HG03565 (cell line): ENCODE measurements around the gene FBRSL1.

ENCODE experiments used
- ATAC-seq: cut with Tn5 transposase; IDR thresholded peaks from one replicate; pipeline ENCODE4 v1.9.1; 2021; ENCODE audit warnings: mild to moderate bottlenecking, moderate library complexity; ENCODE audit not compliant: unreplicated experiment

The FBRSL1 gene

DNA sequence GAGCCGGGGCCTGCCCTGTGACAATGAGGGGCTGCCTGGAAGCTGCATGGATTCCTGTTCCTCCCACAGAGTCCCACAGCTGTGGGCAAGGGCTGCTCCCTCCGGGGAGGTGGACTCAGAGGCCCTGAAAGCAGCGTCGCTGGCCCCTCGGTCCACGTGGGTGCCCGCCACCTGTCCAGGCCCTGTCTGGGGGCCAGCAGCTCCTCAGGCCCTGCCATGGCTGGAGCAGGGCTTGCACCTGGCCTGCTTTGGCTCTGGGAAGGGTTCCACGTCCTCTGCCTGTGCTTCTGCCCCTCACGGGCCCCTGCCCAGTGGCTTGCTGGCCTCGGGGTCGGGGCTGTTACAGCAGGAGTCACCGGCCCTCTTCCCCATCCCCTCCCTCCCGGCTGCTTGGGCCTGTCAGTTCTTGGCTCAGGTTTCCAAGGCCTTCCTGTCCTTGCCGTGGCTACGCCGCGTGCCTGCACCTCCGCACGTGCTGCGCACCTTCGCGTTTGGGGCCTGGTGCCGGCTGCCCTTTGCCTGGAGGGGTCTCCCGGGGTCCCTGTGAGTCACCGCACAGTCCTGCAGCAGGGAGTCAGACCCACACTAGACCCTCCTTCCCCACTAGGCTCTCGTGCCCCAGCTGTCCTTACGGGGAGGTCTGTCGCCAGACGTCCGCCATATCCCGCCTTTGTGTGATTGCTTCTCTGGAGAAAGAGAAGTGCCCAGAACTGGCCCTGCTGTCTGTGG lies 5.8 kb downstream of the FBRSL1 start:
- no peak for ATAC-seq

DNA sequence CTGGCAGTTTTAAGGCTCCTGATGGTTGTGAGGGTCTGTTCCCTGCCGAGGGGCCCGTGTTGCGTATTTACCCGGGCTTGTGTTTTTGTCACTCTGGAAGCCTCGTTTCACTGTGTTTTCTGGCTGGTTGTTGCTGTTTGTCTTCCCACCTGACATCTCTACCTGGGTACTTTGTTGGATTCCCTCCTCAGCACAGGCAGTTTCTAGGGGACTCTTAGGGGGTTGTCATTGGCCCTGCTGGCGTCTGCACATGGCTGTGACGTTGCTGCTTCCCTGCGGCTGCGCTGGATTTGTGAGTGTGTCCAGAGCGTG lies 6.4 kb downstream of the FBRSL1 start:
- no peak for ATAC-seq

DNA sequence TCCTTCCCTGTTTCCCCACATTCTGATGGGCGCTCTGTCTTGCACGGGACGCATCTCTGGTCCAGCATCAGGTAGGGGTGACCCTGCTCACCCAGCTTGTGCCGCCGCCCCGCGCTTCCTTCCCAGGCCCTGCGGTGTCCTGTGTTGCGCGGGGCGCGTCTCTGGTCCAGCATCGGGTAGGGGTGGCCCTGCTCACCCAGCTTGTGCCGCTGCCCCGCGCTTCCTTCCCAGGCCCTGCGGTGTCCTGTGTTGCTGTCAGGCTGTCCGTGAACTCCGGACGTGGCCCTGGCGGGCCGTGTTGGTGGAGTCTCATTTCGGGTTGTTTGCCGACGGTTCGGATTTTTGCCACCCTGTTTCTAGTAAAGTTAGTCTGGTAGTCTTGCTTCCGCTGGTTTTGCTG lies 6.8 kb downstream of the FBRSL1 start:
- no peak for ATAC-seq

DNA sequence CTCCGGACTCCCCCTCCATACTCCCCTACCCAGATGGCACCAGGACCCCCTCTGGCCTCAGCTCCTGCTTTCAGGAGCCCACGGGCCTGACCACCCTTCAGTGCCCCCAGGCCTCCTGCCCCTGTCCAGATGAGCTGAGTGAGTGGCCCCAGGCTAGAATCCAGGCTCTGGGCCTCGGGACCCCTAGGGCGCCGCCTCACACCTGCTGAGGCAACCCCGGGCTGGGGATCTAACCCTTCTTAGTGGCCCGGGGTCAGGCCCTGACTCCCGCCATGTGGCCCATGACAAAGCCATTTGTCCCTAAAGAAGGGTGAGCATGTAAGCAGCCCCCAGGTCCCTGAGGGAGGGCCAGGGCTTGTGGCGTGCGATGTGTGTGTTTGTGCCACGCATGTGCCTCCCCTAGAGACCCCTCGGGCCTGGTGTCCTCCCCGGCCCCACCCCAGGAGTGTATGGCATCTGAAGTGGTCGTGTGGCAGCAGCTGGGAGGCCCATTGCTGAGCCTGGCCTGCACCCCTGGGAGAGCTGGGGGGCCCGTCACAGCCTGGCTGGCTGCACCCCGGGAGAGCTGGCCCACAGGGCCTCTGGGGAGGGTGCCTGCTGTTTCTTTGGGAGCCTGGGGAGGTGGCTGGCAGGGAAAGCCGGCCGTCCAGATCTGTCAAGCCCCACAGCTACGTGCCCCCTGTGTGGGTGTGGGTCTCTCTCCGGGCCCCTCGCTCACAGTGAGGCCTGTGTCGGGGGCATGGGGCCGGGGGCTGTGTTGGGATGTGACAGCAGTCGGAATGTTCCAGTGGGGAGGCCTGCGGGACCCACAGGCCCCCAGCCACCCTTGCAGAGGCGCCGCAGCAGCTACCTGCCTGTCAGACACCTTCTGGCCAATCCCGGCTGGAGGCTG lies 7.8 kb downstream of the FBRSL1 start:
- no peak for ATAC-seq

DNA sequence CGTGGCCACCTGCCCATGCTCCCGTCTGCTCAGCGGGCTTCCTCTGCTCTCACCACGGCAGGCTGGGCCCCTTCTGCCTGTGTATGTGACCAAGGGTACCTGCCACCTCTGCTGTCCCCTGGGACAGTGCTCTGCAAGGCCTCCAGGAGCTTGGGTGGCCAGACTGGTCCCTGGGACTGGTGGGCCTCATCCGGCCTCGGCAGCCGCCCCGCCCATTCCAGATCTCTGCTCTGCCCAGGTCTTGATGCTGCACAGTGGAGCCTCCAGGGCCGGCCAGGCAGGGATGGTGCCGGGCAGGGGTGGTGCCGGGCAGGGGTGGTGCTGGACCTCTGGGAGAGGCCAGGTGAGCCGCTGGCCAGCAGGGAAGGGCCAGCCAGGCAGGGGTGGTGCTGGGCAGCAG lies 9.0 kb downstream of the FBRSL1 start:
- ATAC-seq, result no peak

DNA sequence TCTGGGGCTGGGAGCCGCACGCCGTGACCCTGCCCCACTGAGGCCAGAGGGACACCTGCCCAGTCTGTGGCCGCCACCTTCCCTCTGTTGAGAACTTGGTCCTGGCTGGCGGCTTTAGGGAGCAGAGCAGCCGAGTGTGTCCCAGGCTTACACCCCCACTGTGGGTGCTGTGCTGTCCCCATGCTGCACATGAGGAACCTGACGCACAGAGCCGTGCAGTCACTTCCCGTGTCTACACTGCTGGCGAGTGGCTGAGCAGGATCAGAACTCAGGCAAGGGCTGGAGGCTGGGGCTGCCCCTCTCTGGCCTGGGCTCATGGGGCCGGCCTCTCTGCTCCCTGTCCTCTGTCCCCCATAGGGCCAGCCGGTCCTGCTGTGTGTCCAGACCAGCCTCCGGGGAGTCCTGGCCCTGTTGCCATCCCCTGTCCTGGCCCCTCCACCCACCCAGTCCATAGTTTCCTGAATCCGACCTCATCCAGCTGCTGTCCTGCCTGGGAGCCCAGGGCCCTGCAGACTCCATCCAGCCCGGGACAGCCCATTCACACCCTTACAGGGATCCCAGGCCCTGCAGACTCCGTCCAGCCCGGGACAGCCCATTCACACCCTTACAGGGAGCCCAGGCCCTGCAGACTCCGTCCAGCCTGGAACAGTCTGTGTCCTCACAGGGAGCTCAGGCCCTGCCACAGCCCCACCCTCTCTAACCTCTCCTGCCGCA lies 10.3 kb downstream of the FBRSL1 start:
- no peak for ATAC-seq

DNA sequence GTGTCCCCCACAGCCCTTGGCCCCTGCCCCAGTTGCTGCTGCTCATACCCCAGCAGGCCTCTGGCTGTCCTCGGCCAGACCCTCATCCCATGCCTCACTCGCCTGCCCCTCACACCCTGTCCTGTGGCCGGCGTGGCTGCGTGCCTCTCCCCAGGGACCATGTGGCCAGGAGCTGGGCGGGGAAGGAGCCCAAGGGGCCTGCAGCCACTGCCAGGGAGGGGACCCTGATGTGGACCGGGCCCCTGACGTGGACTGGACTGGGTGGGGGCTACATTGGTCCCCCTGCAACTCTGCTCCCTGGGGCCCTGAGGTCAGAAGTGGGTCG lies 10.9 kb downstream of the FBRSL1 start:
- ATAC-seq, result no peak

DNA sequence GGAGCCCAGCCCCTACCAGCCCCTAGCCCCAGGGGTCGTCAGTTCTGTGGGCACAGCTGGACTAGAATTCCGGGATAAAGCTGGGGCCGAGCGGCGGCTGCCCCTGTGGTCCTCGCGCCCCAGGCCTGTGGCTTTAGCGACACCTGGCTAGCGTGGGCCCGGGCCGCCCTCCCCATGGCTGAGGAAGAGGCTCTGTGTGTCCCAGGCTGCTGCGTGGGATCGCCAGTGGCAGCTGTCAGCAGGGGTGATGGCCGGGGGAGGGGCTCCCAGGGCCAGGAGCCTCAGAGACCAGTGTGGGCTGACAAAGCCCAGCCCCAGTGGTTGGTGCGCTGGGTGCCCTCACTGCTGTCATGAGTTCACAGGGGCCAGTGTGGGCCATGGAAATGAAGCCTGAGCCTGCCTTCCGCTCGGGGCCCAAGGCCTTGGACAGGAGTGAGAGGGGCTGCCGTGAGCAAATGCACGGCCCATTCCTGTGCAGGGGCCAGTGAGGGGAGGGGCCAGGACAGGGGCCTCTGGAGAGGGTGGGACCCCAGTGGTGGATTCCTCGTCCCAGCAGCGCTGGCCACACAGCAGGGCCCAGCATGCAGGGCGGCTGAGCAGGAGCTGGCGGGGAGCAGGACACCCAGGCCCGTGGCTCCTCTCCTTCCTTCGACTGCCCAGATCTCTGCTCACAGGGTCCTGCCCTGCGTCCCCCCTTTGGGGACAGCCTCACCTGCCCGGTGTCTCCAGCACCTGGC lies 11.4 kb downstream of the FBRSL1 start:
- no peak for ATAC-seq

DNA sequence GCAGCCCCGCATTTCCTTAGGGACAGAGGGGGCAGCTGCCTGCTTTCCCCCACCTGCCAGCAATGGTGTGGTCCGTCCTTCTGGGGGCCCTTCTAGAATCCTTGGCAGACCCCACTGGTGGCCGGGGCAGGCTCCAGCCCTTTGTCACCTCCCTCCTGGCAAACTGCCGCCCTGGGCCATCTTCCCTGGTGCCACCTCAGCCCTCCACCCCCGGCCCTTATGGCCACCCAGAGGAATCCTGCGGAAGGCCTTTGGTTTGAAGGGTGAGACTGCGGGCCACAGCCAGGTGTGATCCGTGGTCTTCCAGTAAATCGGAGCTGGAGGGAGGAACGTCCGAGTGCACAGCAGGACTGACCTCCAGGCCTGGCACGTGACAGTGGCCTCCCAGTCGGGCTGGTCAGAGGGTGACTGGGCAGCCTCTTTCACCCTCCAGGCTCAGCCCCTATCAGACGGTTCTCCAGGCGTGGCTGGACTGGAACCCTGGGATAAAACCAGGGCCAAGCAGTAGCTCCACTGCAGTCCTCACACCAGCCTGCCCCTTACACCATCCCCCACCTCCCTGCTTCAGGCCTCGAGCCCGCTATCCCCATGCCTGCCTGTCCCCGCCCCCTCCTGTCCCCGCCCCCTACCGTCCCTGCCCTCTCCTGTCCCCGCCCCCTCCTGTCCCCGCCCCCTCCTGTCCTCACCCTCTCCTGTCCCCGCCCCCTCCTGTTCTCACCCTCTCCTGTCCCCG lies 12.4 kb downstream of the FBRSL1 start:
- no peak for ATAC-seq

DNA sequence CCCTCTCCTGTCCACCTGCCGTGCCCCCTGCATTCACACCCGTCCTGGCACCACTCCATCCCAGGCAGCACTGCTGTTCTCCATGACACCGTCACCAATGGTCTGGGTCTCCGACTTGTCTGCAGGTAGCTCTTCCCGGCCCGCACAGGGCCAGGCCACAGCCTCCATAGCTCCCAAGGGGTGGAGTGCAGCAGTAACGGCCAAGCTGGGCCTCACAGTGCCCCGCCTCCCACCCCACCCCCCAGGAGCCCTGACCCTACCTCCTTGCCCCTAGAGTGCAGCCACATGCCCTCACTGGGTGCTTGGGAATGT lies 12.9 kb downstream of the FBRSL1 start:
- no peak for ATAC-seq

DNA sequence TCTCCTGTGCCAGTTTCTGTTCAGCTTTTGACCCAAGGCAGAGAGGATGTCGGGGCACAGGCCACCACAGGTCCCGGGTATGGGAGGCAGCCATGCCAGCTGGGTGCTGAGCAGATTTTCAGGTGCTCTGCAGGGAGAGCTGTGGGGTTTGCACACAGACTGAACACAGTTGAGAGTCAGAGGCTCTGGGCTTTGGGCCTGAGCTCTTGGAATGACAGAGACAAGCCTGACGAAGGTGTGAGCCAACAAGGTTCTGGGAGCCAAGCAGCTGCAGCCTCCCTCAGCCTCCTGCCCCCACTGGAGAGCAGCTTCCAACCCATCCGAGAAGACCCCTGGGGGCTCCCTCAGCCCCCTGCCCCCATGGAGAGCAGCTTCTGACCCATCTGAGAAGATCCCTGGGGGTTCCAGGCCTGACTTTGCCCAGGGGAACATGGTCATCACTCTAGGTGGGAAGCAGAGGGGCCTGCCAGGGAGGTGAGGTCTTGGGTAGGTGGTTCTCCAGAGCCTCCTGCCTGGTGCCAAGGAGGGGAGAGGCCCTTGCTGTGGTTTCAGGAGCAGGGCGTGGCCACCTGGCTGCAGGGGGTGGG lies 13.8 kb downstream of the FBRSL1 start:
- ATAC-seq, result no peak

DNA sequence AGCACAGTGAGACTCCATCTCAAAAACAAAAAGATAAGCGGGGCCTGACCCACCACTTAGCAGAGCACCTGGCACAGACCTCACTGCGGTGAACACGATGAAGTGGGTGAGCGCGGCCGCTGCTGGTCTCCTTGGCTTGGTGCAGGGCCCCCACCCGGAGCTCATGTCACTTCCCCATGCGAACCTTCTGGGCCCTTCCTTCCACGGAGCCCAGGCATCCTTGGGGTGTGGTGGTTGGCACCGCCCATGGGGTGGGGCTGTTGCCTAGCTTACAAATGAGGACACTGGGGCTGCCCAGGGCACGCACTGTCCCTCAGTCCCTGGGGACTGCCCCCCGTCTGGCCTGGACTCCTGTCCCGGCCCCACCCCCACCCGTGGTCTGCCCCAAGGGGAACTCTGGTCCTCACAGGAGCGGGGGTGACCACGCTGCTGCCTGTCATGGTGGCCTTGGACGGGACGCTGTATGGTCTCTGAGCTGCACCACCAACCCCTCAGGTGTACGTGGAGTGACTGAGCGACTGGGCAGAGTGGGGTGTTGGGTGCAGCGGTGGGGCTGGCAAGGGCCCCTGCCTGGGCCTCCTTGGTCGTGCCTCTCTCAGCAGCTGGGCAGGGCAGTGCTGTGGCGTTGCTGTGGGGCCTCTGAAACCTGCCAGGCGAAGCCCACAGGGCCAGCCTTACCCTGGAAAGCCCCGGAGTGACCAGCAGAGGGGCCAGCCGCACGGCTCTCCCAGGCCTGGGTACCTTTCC lies 15.3 kb downstream of the FBRSL1 start:
- no peak for ATAC-seq

DNA sequence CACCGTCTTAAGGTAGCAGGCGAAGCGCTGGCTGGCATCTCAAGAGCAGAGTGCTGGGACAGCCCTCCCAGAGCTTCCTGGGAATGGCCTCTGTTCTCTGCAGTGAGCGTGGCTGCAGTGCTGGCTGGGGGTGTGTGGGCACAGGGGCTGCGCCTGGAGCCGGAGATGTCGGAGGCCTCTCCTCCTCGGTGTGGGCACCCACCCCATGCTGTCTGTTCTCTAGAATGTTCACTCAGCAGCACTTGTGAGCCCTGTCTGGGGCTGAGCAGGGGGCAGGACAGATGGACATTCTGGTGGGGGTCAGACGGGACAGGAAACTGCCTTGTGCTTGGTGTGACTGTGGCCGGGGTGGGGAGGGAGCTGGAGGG lies 15.9 kb downstream of the FBRSL1 start:
- ATAC-seq, result no peak

DNA sequence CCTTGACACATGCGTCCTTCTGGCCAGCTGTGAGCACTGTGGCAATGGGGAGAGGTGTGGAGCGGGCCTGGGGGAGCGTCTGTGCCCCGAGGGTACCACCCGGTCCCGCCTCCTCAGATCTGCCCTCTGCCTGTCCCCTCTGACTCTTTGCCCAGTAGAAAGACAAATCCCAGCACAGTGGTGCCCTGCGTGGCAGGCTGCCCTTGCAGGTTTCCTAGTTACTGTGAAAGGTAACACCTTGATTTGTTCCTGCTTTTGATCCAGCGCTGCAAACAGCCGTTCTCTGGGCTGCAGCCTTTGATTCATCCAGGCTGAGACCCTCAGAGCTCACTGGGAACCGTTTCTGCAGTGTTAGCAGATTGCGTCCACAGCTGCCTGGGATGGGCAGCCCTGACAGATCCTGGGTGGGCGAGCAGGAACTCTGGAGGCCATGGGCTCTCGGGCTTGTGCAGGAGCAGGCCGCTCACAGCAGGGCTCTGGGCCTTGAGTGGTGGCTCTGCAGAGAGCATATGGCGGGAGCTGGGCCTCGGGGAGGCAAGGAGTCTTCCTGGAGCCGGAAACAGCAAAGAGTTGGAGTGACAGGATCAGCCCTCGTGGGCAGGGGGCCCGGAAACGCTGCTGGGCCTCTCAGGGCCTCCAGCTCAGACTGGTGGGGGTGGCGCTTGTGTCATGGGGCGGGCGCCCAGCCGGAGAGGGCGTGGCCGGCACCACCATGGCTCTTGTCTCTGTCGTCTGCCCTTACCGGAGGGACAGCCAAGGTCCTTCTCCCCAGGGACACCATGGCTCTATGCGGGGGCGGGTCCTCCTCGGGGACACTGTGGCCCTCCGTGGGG lies 16.6 kb downstream of the FBRSL1 start:
- no peak for ATAC-seq

DNA sequence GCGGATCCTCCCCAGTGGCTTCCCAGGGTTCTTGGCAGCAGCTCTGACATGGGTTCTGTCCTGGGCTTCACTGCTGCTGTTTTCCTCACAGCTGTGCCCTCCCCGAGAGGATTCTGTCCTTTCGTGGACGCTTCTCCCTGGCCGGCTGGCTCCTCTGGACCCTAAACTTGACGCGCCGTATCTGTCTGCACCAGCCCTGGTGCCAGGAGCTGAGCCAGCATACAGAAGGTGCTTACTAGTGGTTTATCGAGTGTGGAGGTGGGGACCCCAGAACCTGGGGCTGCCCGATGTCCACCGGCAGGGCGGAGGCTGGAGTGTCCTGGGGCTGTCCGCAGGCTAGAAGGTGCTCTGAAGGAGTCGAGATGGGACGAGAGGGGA lies 17.2 kb downstream of the FBRSL1 start:
- ATAC-seq, result no peak

DNA sequence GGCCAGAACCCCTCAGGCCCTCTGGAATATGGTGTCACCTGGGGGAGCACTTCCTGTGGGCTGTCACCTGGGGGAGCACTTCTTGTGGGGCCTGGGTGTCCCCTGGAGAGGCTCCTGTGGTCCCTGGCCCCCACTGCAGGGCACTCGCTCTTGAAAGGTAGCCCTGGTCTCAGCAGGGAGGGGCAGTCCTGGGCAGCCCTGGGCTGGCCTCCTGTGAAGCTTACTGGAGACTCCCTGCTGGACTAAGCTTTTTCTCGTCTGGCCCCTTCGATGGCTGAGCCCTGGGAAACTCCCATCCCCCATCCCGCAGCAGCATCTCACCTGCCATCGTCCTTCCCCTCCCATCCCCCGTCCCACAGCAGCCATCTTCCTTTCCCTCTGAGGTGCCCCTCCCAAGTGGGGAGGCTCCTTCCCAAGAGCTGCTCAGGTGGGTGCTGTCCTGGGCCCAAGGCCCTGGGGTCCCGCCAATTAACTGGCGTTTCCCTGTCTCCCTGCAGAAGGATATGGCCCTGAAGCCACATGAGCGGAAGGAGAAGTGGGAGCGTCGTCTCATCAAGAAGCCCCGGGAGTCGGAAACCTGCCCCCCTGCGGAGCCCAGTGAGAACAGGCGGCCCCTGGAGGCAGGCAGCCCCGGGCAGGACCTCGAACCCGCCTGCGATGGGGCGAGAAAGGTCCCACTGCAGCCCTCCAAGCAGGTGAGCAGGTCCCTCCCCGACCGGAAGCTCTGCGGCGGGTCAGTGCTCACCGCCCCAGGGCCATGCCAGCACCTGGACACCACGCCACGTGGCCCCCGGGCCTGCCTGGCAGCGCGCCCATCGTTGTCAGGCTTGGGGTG lies 17.9 kb downstream of the FBRSL1 start:
- ATAC-seq, result no peak

DNA sequence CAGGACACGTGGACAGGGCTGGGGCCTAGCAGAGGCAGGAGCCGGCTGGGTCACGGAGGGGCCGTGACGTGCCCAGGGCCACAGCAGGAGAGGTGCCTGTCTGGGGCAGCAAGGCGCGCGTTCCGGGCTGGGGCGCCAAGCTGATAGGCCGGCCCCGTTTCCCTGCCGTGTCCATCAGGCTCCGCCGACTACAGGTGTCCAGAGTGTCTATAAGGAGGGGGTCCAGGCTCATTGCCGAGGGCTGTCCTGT lies 18.5 kb downstream of the FBRSL1 start:
- ATAC-seq, result no peak
